Measurements from ENCODE around the gene SNAPC2. TPM values are rescaled to one million over a fixed set of nuclear protein-coding genes. Genes with fewer than 3 reads are reported as not detected.
"Not testable (repeated sequence)": the region's sequence is repeated elsewhere in the genome, so short reads cannot be mapped to it uniquely, and the experiment has no call there.

SNAPC2 gene
- total RNA-seq, 1 donor from 2014 or later: 20.8 TPM

GRCh38 chr19:7921302-7921966 is 1.3 kb downstream of the SNAPC2 start:
- no peak for DNase-seq (ENCODE audit: low read depth, low spot score)

GRCh38 chr19:7921967-7922835 is 2.1 kb downstream of the SNAPC2 start:
- DNase-seq (ENCODE audit: low read depth, low spot score): no peak

- DNase-seq (ENCODE audit: low read depth, low spot score): no peak
Observed at GRCh38 chr19:7922836-7923195, 2.7 kb downstream of the SNAPC2 start.

DNA sequence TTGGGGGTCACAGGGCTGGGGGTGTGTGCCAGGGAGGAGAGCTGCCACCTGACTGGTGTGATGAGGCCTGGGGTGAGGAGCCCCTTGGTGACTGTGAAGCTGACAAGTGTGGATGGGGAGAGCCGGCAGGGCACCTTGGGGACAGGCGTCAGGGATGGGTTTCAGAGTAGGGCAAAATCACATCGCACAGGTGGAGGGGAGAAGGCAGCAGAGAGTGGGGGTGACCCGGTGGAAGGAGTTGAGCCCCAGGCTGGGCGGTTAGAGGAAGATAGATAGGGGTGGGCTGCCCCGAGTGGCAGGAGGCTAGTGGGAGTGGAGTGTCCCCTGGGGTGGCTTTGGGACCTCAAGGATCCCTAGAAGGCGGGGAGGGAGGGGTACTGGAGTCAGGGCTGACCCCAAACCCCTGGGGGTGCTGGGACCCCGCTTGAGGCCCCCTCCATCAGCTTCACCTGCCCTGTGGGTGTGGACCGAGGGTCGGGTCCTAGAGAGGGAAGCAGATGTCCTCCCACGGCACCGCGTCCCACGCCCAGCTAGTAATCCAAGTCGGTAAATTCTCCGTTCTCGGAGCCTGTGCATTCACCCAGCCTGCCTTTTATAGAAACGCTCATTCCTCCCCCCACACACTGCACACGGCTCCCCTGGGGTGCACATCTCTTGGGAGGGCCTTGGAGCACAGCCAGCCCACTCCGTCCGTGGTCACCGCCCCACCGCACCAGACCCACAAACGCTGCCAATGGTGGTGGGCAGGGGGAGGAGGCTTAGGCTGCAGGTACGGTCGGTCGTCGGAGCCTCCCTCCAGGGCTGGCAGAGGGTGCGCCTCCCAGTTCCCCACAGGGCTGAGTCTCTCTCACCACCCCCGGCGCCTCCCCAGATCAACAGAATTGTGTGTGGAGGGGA is 3.4 kb downstream of the SNAPC2 start:
- DNase-seq (ENCODE audit: low read depth, low spot score): no peak

GRCh38 chr19:7924241-7924640 is 4.1 kb downstream of the SNAPC2 start:
- DNase-seq (ENCODE audit: low read depth, low spot score): no peak

DNA sequence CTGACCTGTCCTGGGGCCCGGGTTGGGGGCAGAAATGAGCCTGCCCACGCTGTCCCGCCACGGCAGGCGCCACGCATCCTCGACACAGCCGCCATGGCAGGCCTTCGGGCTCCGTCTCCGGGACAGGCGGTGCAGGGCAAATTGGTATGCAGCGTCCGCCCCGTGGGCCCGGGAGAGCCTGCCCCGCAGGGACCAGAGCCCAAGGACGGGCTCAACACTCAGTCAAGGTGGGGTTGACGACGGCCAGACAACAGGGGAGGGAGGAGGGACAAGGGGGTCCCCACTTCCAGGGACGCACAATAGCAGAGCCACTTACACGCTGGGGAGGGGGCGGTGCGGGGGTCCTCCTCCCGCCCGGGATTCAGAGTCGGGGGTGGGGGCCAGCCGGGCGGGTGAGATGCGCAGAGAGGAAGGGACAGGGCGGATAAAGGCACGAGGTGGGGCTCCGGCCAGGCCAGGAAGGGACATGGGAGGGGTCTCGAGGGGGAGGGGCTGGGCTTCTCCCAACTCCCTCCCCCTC is 4.6 kb downstream of the SNAPC2 start:
- DNase-seq (ENCODE audit: low read depth, low spot score): no peak

DNA sequence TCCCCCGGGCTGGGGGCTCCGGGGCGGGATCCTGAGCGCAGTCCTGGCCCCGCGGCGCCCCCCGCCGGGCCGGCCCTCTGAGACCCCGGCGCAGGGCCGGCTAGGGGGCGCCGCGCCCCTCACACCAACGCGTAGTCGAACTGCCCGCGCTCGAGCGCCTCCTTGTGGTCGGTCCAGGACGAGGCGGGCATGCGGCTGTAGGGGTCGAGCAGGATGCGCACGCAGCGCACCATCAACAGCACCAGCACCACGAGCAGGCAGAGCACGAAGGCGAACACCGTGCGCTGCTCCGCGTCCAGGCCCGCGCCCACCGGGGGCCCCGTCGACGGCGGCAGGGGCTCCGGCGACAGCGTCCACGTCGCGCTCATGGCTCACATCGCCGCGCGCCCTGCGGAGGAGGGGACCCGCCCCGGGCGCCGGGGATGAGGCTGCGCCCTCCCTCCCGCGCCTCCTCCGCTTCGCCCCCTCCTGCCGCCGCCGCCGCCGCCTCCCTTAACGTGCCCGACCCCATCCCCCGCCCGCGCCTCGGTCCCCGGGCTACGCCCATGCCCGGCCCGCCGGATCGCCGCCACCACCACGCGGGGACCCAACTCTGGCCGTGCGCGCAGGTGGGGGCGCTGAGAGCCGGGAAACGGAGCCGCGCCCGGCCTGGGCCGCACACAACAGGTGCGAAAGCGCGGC is 5.2 kb downstream of the SNAPC2 start:
- DNase-seq (ENCODE audit: low read depth, low spot score): no peak

- no peak for DNase-seq (ENCODE audit: low read depth, low spot score)
Observed at GRCh38 chr19:7926021-7926726, 6.0 kb downstream of the SNAPC2 start, which contains the start of gene CTXN1. CTXN1 (minus strand) TSS chr19:7926135; CDS start chr19:7925538, 597 bp downstream.

DNA sequence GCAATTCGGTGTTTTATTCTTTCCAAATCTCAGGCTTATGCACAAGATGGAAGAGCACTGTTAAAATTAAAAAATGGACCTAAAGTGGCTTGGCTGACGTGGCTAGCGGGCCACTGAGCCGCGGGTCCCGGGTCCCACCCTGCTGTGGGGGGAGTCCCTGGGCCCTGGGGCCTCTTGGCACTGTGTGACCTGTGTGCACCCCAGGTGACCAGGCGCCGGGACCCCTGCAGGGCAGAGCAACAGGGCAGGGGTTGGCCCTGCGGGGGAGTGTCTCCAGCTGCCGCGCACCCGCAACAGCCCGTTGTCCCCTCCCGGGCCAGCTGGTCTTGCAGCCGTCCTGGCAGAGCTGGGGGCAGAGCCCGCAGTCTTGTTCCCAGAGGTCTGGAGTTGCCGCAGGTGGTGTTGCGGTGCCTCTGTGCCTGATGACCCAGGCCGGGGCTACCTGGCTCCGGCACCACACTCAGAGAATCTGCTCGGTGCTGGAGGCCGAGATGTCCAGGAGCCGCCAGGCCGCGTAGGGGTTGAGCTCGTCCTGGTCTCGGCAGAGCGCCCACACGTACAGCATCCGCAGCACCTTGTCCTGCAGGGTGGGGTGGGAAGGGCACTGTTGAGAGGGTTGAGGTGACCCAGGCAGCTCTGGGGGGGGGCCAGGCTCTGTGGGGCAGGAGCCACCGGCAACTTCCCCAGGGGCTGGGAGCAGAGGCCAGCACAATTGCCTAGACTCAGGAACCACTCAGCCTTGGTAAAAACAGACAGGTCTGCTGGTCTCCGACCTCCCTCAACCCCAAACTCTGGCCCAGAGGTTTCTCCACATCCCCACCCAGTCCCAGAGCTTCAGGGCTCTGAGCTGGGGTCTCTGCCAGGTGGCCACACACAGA is 6.8 kb downstream of the SNAPC2 start:
- no peak for DNase-seq (ENCODE audit: low read depth, low spot score)

DNA sequence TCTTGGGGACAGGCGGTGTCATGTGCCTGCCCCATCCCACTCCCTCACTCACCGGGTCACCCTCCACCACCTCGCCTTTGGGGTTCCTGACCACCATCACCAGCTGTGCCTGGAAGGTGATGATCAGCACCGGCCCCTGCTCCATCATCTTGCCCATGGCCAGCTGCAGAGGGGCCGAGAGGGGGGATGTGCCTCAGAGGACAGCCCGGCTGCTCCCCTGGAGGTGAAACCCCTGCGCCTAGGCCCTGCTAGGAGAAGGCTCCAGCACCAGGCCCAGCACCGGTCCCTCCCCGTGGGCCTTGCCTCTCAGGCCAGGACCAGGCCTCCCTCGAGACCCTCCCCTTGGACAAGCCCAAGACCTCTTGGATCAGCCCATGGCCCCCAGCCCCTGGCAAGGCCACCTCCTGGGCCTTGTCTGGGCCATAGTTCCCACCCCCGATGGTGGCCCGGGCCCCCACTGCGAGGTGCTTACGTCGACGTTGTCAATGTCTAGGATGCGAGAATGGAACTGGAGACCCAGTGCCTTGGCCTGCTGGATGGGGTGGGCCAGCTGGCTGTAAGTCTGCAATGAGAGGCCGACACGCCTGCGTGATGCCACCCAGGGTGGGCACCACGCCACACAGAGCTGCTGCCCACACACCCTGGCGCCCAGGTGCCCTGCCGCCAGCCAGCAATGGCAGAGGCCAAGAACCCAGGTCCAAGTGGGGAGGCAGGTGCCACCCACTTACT is 7.6 kb downstream of the SNAPC2 start:
- DNase-seq (ENCODE audit: low read depth, low spot score): no peak

GRCh38 chr19:7928334-7928706 is 8.2 kb downstream of the SNAPC2 start:
- DNase-seq (ENCODE audit: low read depth, low spot score): no peak

- no peak for DNase-seq (ENCODE audit: low read depth, low spot score)
Observed at GRCh38 chr19:7928741-7929701, 8.9 kb downstream of the SNAPC2 start.

GRCh38 chr19:7930030-7930429 is 9.9 kb downstream of the SNAPC2 start:
- not testable (repeated sequence) for DNase-seq (ENCODE audit: low read depth, low spot score)

GRCh38 chr19:7930765-7931164 is 10.6 kb downstream of the SNAPC2 start:
- DNase-seq (ENCODE audit: low read depth, low spot score): no peak

DNA sequence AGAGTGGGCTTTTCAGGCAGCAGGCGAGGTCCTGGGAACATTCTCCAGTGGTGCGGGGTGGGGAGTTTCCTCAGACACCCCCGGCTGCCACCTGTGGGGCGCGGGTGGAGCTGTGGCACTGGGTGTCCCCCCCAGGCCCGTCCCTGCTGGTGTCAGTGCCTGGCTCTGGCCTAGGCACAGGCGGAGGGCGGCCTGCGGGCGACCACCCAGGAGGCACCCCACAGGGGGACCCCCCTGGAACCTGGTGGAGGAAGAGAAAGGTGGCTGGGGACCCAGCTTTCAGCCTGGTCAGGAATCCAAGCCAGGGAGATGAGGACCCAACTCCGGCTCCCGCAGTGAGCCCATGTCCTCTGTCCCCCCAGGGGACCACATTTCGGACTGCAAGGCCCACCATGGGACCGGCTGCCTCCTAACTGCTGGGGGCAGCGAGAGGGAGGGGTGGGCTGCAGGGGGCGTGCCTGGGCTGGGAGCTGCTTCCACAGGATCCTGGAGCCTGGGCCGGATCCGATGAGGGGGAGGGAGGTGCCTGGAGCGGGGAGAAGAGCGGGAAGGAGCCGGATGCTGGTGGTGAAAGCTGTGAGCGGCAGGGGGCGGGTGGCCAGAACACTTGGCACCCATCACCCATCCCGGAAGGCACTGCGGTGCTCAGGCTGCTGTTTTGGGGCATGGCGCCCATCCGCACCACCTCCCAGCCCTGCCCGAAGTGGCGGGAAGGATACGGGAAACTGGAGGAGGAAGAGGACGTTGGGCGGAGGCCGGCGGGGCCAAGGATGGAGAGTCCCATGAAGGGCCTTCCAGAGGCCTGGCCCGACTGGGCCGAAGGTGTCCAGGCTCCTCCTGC is 11.3 kb downstream of the SNAPC2 start:
- DNase-seq (ENCODE audit: low read depth, low spot score): no peak

- no peak for DNase-seq (ENCODE audit: low read depth, low spot score)
Observed at GRCh38 chr19:7932276-7932929, 12.3 kb downstream of the SNAPC2 start.

Data from pulmonary artery endothelial cell (primary cell).